GM10248 (cell line): ENCODE data around the gene OBSCN.

Experiments
- CTCF ChIA-PET: fragments of 300-600 bp; sonication (Branson Sonifier 250); formaldehyde crosslinking; extraction: SDS; loops from one replicate; lab custom pipeline; 2021; ENCODE audit warnings: antibody characterized with exemption; lab: Yijun Ruan, JAX
- POLR2A ChIA-PET: fragments of 350-650 bp; sonication (Branson Sonifier 250); formaldehyde crosslinking; extraction: SDS; loops from one replicate; lab custom pipeline; 2020; ENCODE audit warnings: antibody characterized with exemption; lab: Yijun Ruan, JAX
- DNase-seq: peaks from one replicate; pipeline ENCODE4 v3.0.0; 2012; ENCODE audit errors: extremely low spot score
- CTCF ChIP-seq: IDR thresholded peaks from 2 replicates; pipeline ENCODE4 v1.5.1; 2012; ENCODE audit warnings: mild to moderate bottlenecking, low read depth; ENCODE audit errors: extremely low read depth, missing control alignments, control extremely low read depth

The OBSCN gene

GRCh38 chr1:228162286-228163006 lies 45.4 kb upstream of the OBSCN start:
- DNase-seq: no peak
- no peak for TF ChIP-seq CTCF
- ChIA-PET CTCF (interaction anchor here (1.3 kb wide), 1 partner anchor 13 kb away, joined by 3 read pairs; the partner anchor contains the start of gene GJC2), POLR2A (no interaction called here)

- ChIA-PET POLR2A (no interaction called here), CTCF (interaction anchor here (3.2 to 6.1 kb wide), 3 partner anchors 9 to 33 kb away, joined by 13 to 54 read pairs (median 41); no protein-coding TSS in a partner anchor)
- no peak for TF ChIP-seq CTCF
- DNase-seq: no peak
Measured at GRCh38 chr1:228163007-228163753, 44.7 kb upstream of the OBSCN start.

- ChIA-PET POLR2A (no interaction called here), CTCF (interaction anchor here (1.1 to 6.1 kb wide), 7 partner anchors 10 to 54 kb away, joined by 3 to 54 read pairs (median 13); partner anchors contain the start of genes GUK1 and MRPL55)
Measured at GRCh38 chr1:228163776-228164519, 43.9 kb upstream of the OBSCN start.

GRCh38 chr1:228164561-228165371 lies 43.1 kb upstream of the OBSCN start:
- CTCF ChIA-PET: interaction anchor here (0.6 to 6.1 kb wide), 25 partner anchors 8 to 351 kb away, joined by 3 to 54 read pairs (median 5); partner anchors contain the start of genes GJC2, GUK1 and MRPL55
- no peak for DNase-seq
- no peak for TF ChIP-seq CTCF
- POLR2A ChIA-PET: interaction anchor here (1.5 kb wide), 1 partner anchor 12 kb away, joined by 8 read pairs; no protein-coding TSS in a partner anchor

More at GRCh38 chr1:228163776-228164519, 43.9 kb upstream of the OBSCN start:
- DNase-seq: no peak
- TF ChIP-seq CTCF: no peak

GRCh38 chr1:228165372-228166169 lies 42.3 kb upstream of the OBSCN start, which contains the start of gene IBA57:
Gene IBA57, plus strand, starts transcription at chr1:228165804. Its CDS starts 13 bp downstream, at chr1:228165817.
- POLR2A ChIA-PET: interaction anchor here (0.6 to 1.5 kb wide), 5 partner anchors 13 to 324 kb away, joined by 3 to 8 read pairs (median 7); no protein-coding TSS in a partner anchor
- DNase-seq: peak; percentile 99

More at GRCh38 chr1:228165372-228166169, 42.3 kb upstream of the OBSCN start, which contains the start of gene IBA57:
- CTCF ChIA-PET: interaction anchor here (0.6 to 6.1 kb wide), 39 partner anchors 9 to 350 kb away, joined by 3 to 54 read pairs (median 5); partner anchors contain the start of genes GJC2, GUK1 and MRPL55
- peak; percentile 92 for TF ChIP-seq CTCF
